ENCODE data around the gene CD40.
"Not testable (repeated sequence)": the region's sequence is repeated elsewhere in the genome, so short reads cannot be mapped to it uniquely, and the experiment has no call there.

The CD40 gene

GRCh38 chr20:46099491-46100287 lies 18.4 kb upstream of the CD40 start:
- TF ChIP-seq, protein P1, sequence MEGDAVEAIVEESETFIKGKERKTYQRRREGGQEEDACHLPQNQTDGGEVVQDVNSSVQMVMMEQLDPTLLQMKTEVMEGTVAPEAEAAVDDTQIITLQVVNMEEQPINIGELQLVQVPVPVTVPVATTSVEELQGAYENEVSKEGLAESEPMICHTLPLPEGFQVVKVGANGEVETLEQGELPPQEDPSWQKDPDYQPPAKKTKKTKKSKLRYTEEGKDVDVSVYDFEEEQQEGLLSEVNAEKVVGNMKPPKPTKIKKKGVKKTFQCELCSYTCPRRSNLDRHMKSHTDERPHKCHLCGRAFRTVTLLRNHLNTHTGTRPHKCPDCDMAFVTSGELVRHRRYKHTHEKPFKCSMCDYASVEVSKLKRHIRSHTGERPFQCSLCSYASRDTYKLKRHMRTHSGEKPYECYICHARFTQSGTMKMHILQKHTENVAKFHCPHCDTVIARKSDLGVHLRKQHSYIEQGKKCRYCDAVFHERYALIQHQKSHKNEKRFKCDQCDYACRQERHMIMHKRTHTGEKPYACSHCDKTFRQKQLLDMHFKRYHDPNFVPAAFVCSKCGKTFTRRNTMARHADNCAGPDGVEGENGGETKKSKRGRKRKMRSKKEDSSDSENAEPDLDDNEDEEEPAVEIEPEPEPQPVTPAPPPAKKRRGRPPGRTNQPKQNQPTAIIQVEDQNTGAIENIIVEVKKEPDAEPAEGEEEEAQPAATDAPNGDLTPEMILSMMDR (IDR thresholded peaks at IDR 0.05; ENCODE audit: low read depth, low read length) = no peak
- no peak overlapping the region for H3K4me3 ChIP-seq (ENCODE audit: low read depth, low read length)

DNA sequence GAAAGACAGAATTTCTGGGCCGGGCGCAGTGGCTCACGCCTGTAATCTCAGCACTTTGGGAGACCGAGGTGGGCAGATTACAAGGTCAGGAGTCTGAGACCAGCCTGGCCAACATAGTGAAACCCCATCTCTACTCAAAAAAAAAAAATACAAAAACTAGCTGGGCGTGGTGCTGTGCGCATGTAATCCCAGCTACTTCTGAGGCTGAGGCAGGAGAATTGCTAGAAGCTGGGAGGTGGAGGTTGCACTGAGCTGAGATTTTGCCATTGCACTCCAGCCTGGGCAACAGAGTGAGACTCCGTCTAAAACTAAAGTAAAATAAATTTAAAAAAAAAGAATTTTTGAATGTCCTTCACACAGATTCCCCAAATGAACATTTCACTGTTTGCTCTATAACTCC lies 17.7 kb upstream of the CD40 start:
- not testable (repeated sequence) for H3K4me3 ChIP-seq (ENCODE audit: low read depth, low read length)

GRCh38 chr20:46100988-46101387 lies 17.1 kb upstream of the CD40 start:
- TF ChIP-seq, protein P1 (IDR thresholded peaks at IDR 0.05; ENCODE audit: low read depth, low read length) = no peak
- no peak overlapping the region for H3K4me3 ChIP-seq (ENCODE audit: low read depth, low read length)

DNA sequence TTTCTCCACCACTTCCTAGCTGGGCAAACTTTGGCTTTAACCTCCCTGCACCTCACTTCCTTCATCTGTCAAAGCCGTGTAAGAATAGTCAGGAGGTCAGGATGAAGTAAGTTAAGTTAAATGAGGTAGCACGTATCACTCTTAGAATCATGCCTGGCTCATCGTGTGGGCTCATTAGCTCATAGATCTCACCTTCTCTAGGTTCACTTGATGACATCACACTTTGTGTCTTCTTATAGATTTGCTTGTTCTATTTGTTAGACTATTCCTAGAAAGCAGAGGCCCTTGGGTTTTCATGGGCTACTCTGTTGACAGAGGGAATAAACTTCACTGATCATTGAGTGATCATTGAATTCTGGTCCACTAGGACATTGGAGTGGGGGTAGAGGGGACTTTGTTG lies 16.2 kb upstream of the CD40 start:
- H3K4me3 ChIP-seq (ENCODE audit: low read depth, low read length) = no peak overlapping the region
- TF ChIP-seq, protein P1 (IDR thresholded peaks at IDR 0.05; ENCODE audit: low read depth, low read length) = no peak

DNA sequence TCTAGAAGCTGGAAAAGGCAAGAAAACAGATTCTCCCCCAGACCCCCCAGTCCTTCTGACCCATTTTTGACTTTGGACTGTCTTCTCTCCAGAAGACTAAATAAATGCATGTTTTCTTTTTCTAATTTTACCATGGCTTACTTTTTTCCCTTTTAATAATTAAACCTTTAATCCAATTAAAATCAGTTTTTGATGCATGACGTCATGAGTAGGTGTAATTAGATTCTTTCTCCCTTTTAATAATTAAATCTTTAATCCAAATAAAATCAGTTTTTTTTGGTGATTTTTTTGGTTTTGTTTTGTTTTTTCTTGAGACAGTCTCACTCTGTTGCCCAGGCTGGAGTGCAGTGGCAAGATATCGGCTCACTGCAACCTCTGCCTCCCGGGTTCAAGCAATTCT lies 15.2 kb upstream of the CD40 start:
- TF ChIP-seq, protein P1 (IDR thresholded peaks at IDR 0.05; ENCODE audit: low read depth, low read length) = no peak
- no peak overlapping the region for H3K4me3 ChIP-seq (ENCODE audit: low read depth, low read length)

DNA sequence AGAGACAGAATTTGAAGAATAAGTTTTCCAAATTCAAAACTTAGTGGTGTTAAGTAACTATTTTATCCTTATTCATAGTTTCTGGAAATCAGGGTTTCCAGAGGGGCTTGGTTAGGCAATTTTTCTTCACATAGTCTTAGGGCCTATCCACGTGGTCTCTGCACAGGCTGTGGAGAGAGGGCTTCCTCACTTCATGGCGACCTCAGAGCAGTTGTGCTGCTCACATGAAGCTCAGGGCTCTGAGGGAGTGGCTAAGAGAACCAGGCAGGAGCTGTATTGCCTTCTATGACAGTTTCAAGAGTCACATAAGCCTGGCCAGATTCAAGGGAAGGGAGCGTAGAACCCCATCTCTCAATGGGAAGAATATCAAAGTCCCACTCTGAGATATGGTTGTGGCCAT lies 13.9 kb upstream of the CD40 start:
- no peak overlapping the region for H3K4me3 ChIP-seq (ENCODE audit: low read depth, low read length)
- TF ChIP-seq, protein P1 (IDR thresholded peaks at IDR 0.05; ENCODE audit: low read depth, low read length) = no peak

- no peak overlapping the region for H3K4me3 ChIP-seq (ENCODE audit: low read depth, low read length)
- TF ChIP-seq, protein P1 (IDR thresholded peaks at IDR 0.05; ENCODE audit: low read depth, low read length) = no peak
Observed at GRCh38 chr20:46107061-46107460, 11.1 kb upstream of the CD40 start.

DNA sequence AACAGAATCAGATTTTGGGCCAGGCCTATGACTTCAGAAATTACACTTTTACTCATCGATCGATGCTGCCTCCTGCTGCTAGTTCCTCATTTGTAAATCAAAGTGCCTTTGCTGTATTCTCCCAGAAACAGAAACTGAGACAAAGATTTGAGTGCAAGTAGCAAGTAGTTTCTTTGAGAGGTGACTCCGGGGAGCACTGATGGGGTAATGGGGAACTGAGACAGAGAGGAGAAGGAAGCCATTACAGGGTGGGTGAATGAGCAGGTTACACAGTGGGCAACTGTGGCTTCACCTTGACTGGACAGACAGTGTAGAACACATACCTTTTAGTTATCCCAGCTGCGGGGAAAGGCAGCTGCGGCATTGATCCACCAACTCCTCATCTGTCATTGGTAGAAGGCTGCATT lies 9.7 kb upstream of the CD40 start:
- H3K4me3 ChIP-seq (ENCODE audit: low read depth, low read length) = no peak overlapping the region

More for the DNA sequence above, 9.7 kb upstream of the CD40 start:
- TF ChIP-seq, protein P1 (IDR thresholded peaks at IDR 0.05; ENCODE audit: low read depth, low read length) = no peak

Data from WI38 (cell line).